ENCODE data around the gene SLC12A7. TPM values are rescaled to one million over a fixed set of nuclear protein-coding genes. Genes with fewer than 3 reads are reported as not detected.

The SLC12A7 gene
- total RNA-seq, 1 donor from 2014 or later: 32.1 TPM

DNA sequence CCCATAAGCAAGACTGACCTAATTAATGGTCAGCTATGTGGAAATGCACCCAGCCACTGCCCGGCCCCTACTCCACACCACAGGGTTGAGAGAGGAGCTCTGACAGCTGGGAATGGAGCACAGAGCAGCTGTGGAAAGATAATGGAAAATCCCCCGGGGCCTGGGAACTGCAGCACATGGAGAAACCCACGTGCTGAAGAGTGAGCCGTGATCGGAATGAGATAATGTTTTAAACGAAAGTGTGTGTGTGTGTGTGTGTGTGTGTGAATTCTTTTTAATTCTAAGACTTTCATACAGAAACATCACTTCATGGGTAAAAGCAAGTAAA is 13.1 kb upstream of the SLC12A7 start:
- intact Hi-C loops (cut with micrococcal nuclease): no loop called here
- Mint-ChIP-seq H3K4me3 (no peak overlapping the region), H3K4me1 (no peaks in the 10 kb centered on the region), H3K9me3 (no peaks in the 10 kb centered on the region), H3K27me3 (peaks cover 12% of the 10 kb centered on the region), H3K36me3 (ENCODE audit: low read depth) (no peaks in the 10 kb centered on the region), H3K27ac (no peak overlapping the region)
- DNase-seq: no peak

DNA sequence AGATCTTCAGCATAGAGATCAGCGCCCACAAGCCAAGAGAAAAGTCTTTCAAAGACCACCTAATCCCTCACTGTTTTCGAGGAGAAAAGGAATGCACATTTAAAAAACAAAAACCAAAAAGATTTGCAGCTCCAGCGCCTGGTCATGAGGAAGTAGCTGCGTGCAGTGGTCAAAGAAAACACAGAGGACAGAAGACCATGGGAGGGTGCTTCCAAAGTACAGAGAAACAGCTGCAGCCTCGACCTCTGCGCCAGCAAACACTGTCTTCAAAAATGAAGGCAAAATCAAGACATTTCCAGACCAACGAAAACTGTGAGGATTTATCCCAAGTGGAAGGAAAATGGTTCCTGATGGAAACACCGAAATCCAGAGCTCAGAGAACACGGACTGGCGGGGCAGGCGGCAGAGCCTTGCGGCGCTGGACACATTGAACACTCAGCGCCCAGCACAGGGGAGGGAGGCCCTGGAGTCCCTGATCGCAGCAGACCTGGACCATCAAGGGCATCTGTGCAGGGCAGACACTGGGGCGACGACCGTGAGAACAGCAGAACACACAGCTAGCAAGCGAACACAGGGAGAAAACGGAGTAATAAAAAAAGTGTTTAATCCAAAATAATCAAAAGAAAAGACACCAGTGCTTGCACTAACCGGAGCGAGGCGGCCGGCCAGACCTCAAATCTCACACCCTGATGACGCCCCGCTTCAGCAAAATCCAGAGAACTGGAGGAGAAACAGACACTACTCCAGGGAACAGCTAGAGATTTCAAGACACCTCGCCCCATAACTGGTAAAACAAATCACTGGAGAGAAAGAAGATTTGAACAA is 12.6 kb upstream of the SLC12A7 start:
- Mint-ChIP-seq H3K4me3 (no peak overlapping the region), H3K36me3 (ENCODE audit: low read depth) (no peaks in the 10 kb centered on the region), H3K4me1 (no peaks in the 10 kb centered on the region), H3K27ac (no peak overlapping the region), H3K27me3 (peaks cover 12% of the 10 kb centered on the region), H3K9me3 (no peaks in the 10 kb centered on the region)
- intact Hi-C loops (cut with micrococcal nuclease): no loop called here
- no peak for DNase-seq

DNA sequence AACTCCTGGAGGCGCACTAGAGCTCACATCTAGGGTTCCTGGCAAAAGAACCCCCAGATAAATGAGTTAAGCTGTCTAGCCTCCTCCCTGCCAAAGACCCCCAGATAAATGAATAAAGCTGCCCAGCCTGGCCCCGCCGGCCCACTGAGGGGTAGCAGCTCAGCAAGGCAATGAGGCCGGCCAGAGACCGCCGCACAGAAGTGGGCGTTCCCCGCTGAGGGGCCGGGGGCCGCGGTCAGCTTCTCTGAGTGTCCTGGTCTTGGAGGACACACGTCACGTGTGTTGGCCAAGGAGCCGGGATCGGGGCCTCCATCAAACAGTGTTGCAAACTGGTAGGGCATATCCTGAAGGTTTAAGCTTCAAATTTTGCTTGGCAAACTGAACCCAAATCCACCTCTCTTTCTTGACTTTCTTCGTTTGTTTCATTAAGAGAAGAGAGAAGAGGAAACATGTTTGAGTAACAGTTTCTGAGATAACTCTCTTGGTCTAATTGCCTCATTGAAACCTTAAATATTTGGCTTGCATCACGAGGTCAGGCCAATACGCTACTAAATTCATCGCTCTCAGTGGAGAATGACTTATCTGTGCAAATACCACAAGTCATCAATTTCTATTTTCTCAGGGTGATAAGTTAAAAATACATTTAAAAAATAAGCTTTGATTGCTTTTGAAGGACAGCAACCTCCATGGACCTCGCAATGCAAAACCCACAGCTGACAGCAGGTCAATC is 11.7 kb upstream of the SLC12A7 start:
- Mint-ChIP-seq H3K27ac (no peak overlapping the region), H3K4me3 (no peak overlapping the region), H3K9me3 (no peaks in the 10 kb centered on the region), H3K4me1 (no peaks in the 10 kb centered on the region), H3K36me3 (ENCODE audit: low read depth) (no peaks in the 10 kb centered on the region), H3K27me3 (peaks cover 12% of the 10 kb centered on the region)
- no peak for DNase-seq
- intact Hi-C loops (cut with micrococcal nuclease): no loop called here

DNA sequence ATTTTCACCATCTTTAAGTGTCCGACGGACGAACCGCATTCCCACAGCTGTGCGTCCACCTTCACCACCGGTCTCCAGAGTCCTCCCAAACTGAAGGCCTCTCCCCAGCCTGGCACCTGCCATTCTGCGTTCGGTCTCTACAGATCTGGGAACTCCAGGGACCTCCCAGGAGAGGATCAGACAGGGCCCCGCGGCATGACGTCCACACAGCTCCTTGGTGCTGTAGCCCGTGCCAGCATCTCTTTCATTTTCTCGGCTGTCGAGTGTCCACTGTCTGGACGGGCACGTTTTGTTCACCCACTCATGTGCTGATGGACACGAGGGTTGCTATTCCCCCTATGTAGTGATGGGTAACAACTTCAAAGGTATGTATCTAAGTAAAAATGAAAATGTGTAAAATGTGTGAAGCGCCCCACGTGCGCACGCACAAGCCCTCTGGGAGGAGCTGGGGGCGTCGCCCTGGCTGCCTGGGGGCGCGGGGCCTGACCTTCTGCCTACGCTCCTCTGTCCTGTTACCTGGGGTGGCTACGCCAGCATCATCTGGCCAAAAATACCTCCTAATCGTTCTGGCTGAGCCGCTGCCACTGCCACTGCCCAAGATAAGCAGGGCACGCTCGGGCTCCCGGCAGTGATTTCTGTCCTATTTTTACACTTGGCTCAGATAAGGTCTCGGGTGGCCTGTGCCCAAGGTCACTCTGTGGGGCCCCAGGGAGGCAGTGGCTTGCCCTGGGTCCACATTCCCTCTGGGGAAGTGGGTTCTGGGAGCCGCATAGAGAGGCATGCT is 10.8 kb upstream of the SLC12A7 start:
- Mint-ChIP-seq H3K9me3 (no peaks in the 10 kb centered on the region), H3K4me1 (peaks cover 3% of the 10 kb centered on the region), H3K4me3 (no peak overlapping the region), H3K27ac (no peak overlapping the region), H3K36me3 (ENCODE audit: low read depth) (no peaks in the 10 kb centered on the region), H3K27me3 (peaks cover 12% of the 10 kb centered on the region)
- DNase-seq: no peak
- intact Hi-C loops (cut with micrococcal nuclease): no loop called here

DNA sequence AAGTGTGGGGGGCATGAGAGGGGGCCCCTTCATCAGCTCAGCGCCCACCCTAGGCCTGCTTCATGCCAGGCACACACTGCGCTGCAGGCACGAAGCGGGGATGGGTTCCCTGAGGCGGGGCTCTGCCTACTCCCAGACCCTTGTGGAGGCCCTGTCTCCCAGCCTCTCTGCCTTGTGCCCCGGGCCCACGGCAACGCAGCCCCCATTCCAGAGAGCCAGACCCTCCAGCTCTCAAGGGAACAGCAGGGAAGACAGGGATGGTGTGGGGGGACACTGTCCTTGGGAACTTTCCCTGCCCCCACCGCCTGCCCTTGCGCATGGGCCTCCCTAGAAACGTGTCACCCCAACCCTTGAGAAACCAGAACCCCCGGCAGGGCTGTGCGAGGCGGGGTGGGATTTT is 10.0 kb upstream of the SLC12A7 start:
- H3K4me1 Mint-ChIP-seq: peaks cover 3% of the 10 kb centered on the region
- H3K36me3 Mint-ChIP-seq (ENCODE audit: low read depth): no peaks in the 10 kb centered on the region
- DNase-seq: no peak
- H3K9me3 Mint-ChIP-seq: no peaks in the 10 kb centered on the region
- peaks cover 9% of the 10 kb centered on the region for H3K27me3 Mint-ChIP-seq
- intact Hi-C loops (cut with micrococcal nuclease): no loop called here
- H3K27ac Mint-ChIP-seq: no peak overlapping the region
- H3K4me3 Mint-ChIP-seq: no peak overlapping the region

DNA sequence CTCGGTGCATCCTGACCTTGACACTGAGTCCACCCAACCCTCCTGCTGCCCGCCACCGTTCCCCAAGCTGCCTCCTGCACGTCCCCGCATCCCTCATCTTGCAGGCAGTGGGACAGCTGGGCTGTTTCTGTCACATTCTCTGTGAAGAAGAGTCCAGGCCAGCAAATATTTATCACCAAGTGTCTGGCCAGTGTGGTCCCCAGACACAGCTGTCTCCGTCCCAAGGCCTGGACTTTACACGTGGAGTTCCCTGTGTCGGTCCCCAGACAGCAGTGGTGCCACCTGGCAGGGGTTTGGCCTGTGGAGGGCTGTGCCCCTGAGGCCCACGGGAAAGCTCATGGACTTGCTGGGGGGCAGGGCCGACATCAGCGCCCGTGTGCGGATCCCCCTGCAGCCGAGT is 9.2 kb upstream of the SLC12A7 start:
- Mint-ChIP-seq H3K27me3 (peaks cover 9% of the 10 kb centered on the region), H3K36me3 (ENCODE audit: low read depth) (no peaks in the 10 kb centered on the region), H3K4me1 (peaks cover 3% of the 10 kb centered on the region), H3K27ac (no peak overlapping the region), H3K4me3 (no peak overlapping the region), H3K9me3 (no peaks in the 10 kb centered on the region)
- intact Hi-C loops (cut with micrococcal nuclease): no loop called here
- DNase-seq: no peak

DNA sequence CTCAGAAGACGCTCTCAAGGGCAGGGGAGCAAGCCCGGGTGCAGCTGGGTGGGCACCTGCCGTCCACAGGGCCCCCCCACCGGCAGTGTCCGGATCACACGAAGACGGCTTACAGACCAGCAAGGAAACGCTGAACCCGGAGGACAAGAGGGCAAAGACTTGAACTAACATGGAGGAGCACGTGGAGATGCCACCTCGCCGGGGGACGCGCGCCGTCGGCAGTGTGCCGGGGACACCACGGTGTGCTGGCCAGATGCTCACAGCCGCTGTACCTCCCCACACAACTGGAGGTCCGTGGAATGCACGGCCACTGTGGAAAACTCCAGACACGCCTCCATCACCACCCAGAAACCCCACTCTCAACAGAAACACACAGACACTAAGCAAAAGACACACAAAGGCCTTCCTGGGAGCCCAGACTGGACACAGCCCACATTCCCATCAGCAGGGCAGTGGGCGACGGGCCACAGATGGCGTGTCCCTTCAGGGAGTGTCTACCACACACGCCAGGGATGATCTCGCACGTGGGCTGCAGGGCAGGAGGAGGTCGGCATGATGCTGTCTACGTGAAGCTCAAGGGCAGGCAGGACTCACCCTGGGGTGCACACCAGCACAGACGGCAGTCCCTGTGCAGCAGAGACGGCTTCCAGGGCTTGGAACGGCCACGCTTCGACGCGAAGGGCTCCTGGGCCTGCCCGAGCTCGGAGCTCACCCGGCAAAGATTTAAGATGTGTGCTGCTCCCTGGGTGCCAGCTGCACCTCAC is 8.6 kb upstream of the SLC12A7 start:
- Mint-ChIP-seq H3K27ac (no peak overlapping the region), H3K36me3 (ENCODE audit: low read depth) (no peaks in the 10 kb centered on the region), H3K27me3 (peaks cover 9% of the 10 kb centered on the region)

DNA sequence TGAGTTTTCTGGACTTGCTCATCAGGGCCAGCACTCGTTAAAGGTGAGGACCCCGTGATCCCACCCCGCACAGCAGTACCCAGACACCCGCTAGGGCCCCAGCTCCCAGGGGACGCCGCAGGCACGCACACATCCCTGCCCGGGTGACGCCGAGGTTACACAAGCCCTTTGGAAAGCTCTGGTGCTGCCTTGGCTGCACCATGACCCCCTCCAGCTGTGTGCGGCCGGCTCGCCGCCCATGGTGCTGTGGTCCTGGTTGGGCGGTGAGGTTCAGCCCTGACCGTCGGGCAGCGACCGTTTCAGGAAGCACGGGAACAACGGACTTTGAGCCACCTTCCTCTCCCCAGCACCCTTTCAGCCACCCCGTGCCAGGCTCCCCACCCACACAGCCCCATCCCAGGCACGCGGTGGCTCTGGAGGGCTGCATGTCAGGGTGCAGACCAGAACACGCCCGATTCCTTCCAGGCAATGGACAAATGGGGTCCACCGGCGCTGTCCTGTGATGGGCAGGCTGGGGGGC is 7.5 kb upstream of the SLC12A7 start:
- Mint-ChIP-seq H3K27ac (no peak overlapping the region), H3K4me3 (no peak overlapping the region), H3K9me3 (no peaks in the 10 kb centered on the region), H3K36me3 (ENCODE audit: low read depth) (no peaks in the 10 kb centered on the region), H3K4me1 (peaks cover 3% of the 10 kb centered on the region), H3K27me3 (peaks cover 3% of the 10 kb centered on the region)
- no peak for DNase-seq
- intact Hi-C loops (cut with micrococcal nuclease): loop anchor here (10.0 kb wide), 1 partner anchor 195 kb away; no protein-coding TSS in a partner anchor

More for the DNA sequence above, 8.6 kb upstream of the SLC12A7 start:
- Mint-ChIP-seq H3K4me1 (peaks cover 3% of the 10 kb centered on the region), H3K9me3 (no peaks in the 10 kb centered on the region), H3K4me3 (no peak overlapping the region)
- intact Hi-C loops (cut with micrococcal nuclease): no loop called here
- DNase-seq: no peak

DNA sequence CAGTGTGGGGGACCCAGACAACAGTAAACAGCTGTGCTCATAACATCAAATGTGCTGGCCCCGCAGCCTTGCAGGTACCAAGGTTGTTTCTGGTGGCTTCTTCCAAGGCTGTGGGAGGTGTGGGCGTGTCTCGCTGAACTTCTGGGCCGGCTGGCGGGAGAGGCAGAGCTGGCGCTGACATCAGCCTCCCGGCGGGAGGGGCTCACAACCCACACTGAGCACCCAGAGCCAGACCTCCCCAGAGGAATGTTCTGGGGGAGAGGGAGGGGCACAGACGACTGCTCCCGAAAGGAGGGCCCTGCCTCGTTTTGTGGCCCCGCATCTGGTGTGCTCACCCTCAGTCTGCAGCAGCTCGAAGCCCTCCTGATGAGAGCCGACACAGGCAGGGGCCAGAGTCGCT is 6.9 kb upstream of the SLC12A7 start:
- Mint-ChIP-seq H3K4me1 (peaks cover 3% of the 10 kb centered on the region), H3K27ac (no peak overlapping the region), H3K4me3 (no peak overlapping the region), H3K9me3 (no peaks in the 10 kb centered on the region), H3K27me3 (peaks cover 2% of the 10 kb centered on the region), H3K36me3 (ENCODE audit: low read depth) (no peaks in the 10 kb centered on the region)
- intact Hi-C loops (cut with micrococcal nuclease): loop anchor here (10.0 kb wide), 1 partner anchor 196 kb away; no protein-coding TSS in a partner anchor
- no peak for DNase-seq

DNA sequence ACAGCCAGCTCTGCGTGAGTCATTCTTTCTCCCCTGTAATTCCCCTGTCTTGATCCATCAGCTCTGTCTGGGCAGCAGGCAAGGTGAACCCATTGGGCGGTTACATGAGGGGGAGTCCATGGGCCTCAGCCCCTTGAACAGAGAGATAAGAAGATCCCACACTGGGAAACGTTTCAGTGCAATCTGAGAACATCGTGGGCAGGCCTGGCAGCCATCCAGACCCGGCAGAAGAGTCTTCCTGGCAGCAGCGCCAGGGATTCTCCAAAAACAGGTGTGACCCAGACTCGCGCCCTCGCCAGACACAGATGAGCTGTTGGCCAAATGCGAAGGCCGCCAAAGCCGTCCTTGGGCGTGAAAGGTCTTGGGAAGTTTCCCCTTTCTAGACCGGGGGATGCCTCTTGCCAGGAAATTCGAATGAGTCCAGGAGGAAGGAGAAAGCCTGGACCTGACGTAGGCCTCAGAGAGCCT is 6.4 kb upstream of the SLC12A7 start:
- no peak for DNase-seq
- Mint-ChIP-seq H3K4me3 (no peak overlapping the region), H3K27ac (no peak overlapping the region), H3K27me3 (peaks cover 2% of the 10 kb centered on the region), H3K4me1 (peaks cover 3% of the 10 kb centered on the region), H3K9me3 (no peaks in the 10 kb centered on the region), H3K36me3 (ENCODE audit: low read depth) (no peaks in the 10 kb centered on the region)
- intact Hi-C loops (cut with micrococcal nuclease): loop anchor here (10.0 kb wide), 1 partner anchor 197 kb away; no protein-coding TSS in a partner anchor

DNA sequence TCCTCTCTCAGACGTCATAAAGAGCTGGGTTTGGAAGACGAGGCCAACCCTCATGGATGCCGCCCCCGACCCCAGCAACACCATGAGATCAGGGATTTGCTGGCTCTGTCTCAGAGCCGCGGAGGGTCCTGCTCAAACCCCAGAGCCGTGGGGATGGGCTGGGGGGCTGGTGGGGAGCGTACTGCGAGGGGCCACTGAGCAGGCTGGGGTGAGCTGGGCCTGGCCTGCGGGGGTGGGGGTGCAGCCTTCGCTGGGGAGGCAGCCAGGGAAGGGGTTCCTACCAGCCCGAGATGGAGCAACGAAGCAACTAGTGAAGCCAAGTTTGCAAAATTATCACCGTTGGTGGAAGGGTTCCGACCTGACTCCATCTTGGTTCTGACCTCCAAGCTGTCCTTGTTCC is 5.1 kb upstream of the SLC12A7 start:
- H3K36me3 Mint-ChIP-seq (ENCODE audit: low read depth): no peaks in the 10 kb centered on the region
- no peak overlapping the region for H3K27ac Mint-ChIP-seq
- H3K27me3 Mint-ChIP-seq: peaks cover 4% of the 10 kb centered on the region
- H3K4me3 Mint-ChIP-seq: no peak overlapping the region
- H3K4me1 Mint-ChIP-seq: peaks cover 3% of the 10 kb centered on the region
- H3K9me3 Mint-ChIP-seq: no peaks in the 10 kb centered on the region
- intact Hi-C loops (cut with micrococcal nuclease): loop anchor here (10.0 kb wide), 1 partner anchor 198 kb away; no protein-coding TSS in a partner anchor
- DNase-seq: no peak

DNA sequence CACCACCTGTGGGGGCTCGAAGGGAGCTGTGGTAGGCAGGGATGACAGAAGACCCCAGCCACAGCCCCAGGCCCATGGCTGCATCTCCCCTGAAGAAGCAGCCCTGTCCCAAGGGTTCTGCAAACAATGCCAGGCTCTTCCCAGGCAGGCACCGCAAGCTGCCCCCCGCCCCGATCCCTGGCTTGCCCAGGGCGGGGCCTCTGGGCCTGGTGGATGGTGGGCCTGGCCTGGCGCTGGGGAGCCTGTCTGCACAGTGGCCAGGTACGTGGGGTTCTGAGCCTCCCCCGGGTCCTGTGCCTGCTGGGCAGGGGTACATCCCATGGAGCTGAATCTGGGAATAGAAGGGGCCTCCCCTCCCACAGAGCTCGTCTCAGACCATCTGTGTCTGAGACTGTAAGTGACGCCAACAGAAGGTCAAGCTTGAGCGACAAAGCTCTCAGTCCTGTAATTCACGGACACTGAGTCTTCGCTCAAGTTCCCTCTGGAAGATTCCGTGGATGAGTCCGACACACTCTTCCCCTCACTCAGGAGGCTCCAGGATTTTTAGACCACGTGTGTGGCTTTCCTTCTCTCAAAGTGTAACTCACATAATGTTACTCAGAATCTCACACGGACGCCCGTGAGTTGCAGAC is 4.4 kb upstream of the SLC12A7 start:
- Mint-ChIP-seq H3K4me1 (peaks cover 3% of the 10 kb centered on the region), H3K27ac (no peak overlapping the region), H3K27me3 (peaks cover 4% of the 10 kb centered on the region), H3K36me3 (ENCODE audit: low read depth) (no peaks in the 10 kb centered on the region), H3K9me3 (no peaks in the 10 kb centered on the region), H3K4me3 (no peak overlapping the region)
- intact Hi-C loops (cut with micrococcal nuclease): loop anchor here (10.0 kb wide), 1 partner anchor 199 kb away; no protein-coding TSS in a partner anchor
- no peak for DNase-seq

Data from activated CD4-positive, alpha-beta T cell treated with anti-CD3 and anti-CD28 coated beads, Interleukin-2, amount 10 ng/mL, durations not matched to agents 24 days and 14 days (primary cell).